Lower leg skin (tissue), 4 donors: ENCODE measurements around the gene SNRPD2. TPM values are rescaled to one million over a fixed set of nuclear protein-coding genes. Genes with fewer than 3 reads are reported as not detected.
A peak's percentile ranks its signal among the peaks of the same experiment; 100 is the strongest.

Source experiments
- DNase-seq, 2 donors: peaks; one replicate each; pipeline ENCODE4 v3.0.0-alpha.2; 2019; ENCODE audit warnings: low spot score in 2 of 2
- H3K4me3 ChIP-seq: fragments of 200-600 bp; sonication (generic); 2 replicates; pipeline ENCODE4 v1.5.1; 2017; ENCODE audit warnings: mild to moderate bottlenecking, low read depth; ENCODE audit not compliant: poor library complexity, severe bottlenecking
- POLR2A ChIP-seq, 2 donors: fragments of 450-650 bp; IDR thresholded peaks; one replicate each; pipeline ENCODE4 v1.6.1; 2016 to 2017; ENCODE audit warnings: antibody characterized with exemption in 2 of 2, mild to moderate bottlenecking in 1 of 2, moderate library complexity in 1 of 2
- WGBS, 2 donors: methylation state at CpG; one replicate each; pipeline ENCODE4 v1.1.5; 2018; 5-methylcytosine and 5-hydroxymethylcytosine counted together
- intact Hi-C: fragments of 100-400 bp; cut with DNase I; formaldehyde crosslinking; loops from one replicate; pipeline ENCODE4 v1.15.0; 2023; ENCODE audit warnings: low total_unique reads
- total RNA-seq, 4 donors: library from RNA; depleted of rRNA; stranded (reverse); fragments of >200 nt; gene quantifications; one replicate each; pipeline ENCODE4 v1.1.0, GENCODE V29; 2016
- TF ChIP-seq, protein P1 (sequence below), 3 donors: fragments of 450-650 bp; IDR thresholded peaks; one replicate each; pipeline ENCODE4 v1.5.1; 2016; ENCODE audit warnings: antibody characterized with exemption in 3 of 3, mild to moderate bottlenecking in 3 of 3, moderate library complexity in 2 of 3

SNRPD2 gene
- total RNA-seq, 4 donors from 2014 or later = 144 to 223 (median 161) TPM

DNA sequence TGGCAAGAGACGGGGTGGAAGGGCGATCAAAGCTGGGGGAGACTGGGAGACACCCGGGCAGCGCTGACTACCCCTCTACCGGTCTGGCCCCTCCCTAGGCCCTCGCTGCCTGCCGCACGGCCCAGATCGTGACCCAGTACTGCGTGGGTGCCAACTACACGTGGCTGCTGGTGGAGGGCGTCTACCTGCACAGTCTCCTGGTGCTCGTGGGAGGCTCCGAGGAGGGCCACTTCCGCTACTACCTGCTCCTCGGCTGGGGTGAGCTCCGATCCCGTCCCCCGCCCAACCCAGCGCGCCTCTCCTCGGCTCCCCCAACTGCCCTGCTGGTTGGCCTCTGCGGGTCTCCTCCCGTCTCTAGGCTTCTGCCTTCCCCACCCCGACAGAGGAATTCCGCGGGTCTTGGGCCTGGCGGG is 14.9 kb downstream of the SNRPD2 start:
- no peak overlapping the region for H3K4me3 ChIP-seq
- intact Hi-C loops = no loop called here
- no peak for TF ChIP-seq POLR2A (IDR thresholded peaks at IDR 0.05)
- TF ChIP-seq, protein P1, sequence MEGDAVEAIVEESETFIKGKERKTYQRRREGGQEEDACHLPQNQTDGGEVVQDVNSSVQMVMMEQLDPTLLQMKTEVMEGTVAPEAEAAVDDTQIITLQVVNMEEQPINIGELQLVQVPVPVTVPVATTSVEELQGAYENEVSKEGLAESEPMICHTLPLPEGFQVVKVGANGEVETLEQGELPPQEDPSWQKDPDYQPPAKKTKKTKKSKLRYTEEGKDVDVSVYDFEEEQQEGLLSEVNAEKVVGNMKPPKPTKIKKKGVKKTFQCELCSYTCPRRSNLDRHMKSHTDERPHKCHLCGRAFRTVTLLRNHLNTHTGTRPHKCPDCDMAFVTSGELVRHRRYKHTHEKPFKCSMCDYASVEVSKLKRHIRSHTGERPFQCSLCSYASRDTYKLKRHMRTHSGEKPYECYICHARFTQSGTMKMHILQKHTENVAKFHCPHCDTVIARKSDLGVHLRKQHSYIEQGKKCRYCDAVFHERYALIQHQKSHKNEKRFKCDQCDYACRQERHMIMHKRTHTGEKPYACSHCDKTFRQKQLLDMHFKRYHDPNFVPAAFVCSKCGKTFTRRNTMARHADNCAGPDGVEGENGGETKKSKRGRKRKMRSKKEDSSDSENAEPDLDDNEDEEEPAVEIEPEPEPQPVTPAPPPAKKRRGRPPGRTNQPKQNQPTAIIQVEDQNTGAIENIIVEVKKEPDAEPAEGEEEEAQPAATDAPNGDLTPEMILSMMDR (IDR thresholded peaks at IDR 0.05) = no peak
- WGBS, 2 donors = 9 to 11% methylated on average over 16 to 25 of the region's 28 CpGs
- DNase-seq = no peak

DNA sequence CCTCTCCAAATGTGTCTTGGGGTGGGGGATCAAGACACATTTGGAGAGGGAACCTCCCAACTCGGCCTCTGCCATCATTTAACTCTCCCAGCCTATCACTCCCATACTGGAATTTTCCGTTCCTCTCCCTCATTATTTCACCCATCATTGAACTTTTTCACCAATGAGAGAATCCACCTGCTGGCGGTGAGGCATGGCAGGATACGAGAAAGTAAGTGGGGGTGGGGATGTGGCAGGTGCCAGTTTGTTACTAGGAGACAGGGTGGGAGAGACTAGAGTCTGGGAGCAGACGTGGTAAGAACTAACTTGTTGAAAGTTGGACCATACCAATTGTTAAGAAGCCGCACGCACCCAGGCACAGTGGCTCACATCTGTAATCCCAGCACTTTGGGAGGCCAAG is 16.8 kb downstream of the SNRPD2 start:
- 62 to 68% methylated on average over 7 of the region's 7 CpGs for WGBS, 2 donors
- intact Hi-C loops = no loop called here
- no peak for TF ChIP-seq POLR2A (IDR thresholded peaks at IDR 0.05)
- TF ChIP-seq, protein P1 (IDR thresholded peaks at IDR 0.05) = no peak
- DNase-seq = no peak
- no peak overlapping the region for H3K4me3 ChIP-seq

DNA sequence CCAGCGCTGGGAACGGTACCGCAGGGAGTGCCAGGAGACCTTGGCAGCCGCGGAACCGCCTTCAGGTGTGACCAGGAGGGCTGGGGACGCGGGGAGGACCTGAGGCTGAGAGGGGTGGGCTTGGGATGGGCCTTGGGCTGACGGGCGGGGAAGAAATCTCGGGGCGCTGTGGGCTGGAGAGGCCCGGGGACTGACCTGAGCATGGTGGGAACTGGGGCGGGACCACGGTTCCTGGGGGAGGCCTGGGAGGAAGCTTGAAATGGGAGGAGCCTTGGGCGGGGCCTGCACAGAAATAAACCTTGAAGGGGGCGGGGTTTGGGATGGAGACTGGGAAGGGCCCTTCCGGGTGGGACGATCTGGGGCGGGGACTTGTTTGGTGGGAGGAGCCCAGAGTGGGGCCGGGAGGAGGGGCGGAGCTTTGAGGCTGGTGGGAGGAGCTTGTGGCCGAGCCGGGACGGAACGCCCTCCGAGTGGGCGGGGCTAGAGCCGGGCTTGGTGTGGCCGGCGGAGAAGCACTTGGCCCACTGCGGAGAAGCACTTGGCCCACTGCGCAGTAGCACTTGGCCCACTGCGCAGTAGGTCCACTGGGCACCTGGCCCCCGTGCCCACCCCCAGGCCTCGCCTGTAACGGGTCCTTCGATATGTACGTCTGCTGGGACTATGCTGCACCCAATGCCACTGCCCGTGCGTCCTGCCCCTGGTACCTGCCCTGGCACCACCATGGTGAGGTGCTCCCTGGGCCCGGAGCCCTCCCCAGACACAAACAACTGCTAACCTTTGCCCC is 20.9 kb downstream of the SNRPD2 start:
- no peak for TF ChIP-seq POLR2A (IDR thresholded peaks at IDR 0.05)
- TF ChIP-seq, protein P1 (IDR thresholded peaks at IDR 0.05) = no peak
- DNase-seq = peak; percentile 64 to 93
- WGBS, 2 donors = 14 to 17% methylated on average over 37 to 42 of the region's 42 CpGs
- intact Hi-C loops = no loop called here
- H3K4me3 ChIP-seq = no peak overlapping the region

DNA sequence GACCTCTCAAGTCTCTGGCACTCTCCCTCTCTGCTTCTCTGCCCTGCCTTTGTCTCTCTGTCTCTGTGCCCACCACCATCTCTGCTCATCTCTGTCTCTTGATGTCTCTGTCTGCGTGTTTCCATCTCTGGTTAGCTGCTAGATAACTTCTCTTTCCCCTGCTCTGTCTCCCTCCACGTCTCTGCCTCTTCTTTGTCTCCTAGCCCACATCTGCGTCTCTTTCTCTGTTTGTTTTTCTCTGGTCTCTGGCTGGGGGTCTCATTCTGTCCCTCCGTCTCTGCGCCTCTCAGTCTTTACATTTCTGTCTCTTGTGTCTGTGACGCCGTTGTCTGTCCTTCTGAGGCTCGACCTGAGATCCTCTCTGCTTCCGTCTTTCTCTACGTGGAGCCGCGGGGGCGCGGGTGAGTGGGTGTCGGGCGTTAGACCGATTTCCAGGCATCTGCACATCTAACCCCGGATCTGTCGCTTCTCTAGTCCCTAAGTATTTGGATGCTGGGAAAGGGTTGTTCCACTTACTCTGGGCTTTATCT is 23.3 kb downstream of the SNRPD2 start:
- TF ChIP-seq, protein P1 (IDR thresholded peaks at IDR 0.05) = no peak
- TF ChIP-seq POLR2A (IDR thresholded peaks at IDR 0.05) = no peak
- WGBS, 2 donors = 2% methylated on average over 19 of the region's 19 CpGs
- no peak for DNase-seq
- intact Hi-C loops = no loop called here
- H3K4me3 ChIP-seq = no peak overlapping the region

DNA sequence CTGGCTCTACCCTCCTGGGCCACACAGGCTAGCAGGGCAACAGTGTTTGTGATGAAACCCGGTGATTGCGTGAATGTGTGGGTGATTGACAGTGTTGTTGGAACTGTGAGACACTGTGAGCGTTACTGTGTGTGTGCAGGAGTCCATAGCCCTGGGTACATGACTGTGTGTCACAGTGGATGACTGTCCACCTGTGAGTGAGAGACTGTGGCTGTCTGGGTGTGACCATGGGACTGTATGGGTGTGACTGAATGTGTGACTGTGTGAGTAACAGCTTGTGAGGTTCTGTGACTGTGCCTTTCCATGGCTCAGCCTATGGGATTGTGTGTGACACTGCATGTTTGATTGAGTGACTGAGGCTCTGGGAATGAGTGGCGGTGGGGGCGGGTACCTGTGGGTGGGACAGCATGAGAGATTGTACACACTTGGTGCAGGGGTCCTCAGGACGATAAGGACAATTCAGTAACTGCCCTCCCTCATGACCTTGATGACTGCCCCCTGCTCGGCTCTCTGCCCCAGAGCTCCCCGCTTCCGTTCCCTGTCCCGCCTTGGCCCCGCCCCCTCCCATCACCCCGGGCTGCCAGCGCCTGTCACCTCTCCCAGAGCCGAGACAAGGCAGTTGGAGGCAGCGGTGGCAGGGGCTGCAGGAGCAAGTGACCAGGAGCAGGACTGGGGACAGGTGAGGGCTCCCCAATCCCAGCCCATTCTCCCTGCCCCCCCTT is 24.0 kb downstream of the SNRPD2 start, which contains the start of gene GIPR:
GIPR (plus strand) TSS at position 602 of the 722 bp plus-strand sequence. CDS start 1,300 bp downstream, outside the sequence.
- TF ChIP-seq, protein P1 (IDR thresholded peaks at IDR 0.05) = no peak
- TF ChIP-seq POLR2A (IDR thresholded peaks at IDR 0.05) = no peak
- H3K4me3 ChIP-seq = no peak within 1 kb of the TSS
- intact Hi-C loops = no loop called here
- WGBS, 2 donors = 15 to 17% methylated on average over 9 of the region's 15 CpGs
- DNase-seq = peak; percentile 41 to 91
